GM21529 (cell line): ENCODE results near the gene POLN.
"Not testable (repeated sequence)": the region's sequence is repeated elsewhere in the genome, so short reads cannot be mapped to it uniquely, and the experiment has no call there.

Source experiments
- ATAC-seq: cut with Tn5 transposase; IDR thresholded peaks from one replicate; pipeline ENCODE4 v1.9.1; 2021; ENCODE audit not compliant: unreplicated experiment

Gene POLN

DNA sequence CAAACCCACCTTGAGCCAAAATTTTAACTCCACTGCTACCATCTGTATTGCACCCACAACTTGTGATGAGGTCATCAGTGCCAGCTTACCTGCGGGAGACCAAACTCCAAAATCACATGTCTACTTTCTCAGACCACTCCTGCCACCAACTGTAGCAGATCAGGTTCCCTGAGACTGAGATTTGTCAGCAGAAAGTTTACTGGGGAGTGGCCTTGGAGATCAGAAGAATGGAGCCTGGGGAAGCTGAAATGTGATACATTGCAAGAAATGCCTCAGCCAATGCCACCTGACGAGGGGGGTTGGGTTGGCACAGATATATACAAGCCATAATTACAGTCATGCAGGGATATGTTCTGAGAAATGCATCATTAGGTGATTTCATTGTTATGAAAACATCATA is 19.1 kb downstream of the POLN start:
- ATAC-seq, result no peak

DNA sequence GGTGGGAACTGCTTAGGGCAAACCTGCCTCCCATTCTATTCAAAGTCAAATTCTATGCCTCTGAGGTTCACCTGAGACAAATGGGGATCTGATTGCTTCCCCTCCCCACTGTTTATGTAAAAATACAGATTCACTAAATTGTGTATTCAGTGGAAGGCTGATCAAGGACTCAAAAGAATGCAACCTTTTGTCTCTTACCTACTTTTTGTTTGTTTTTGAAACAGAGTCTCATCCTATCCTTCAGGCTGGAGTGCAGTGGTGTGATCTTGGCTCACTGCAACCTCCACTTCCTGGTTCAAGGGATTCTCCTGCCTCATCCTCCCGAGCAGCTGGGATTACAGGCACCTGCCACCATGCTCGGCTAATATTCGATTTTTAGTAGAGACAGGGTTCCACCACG is 20.5 kb downstream of the POLN start:
- ATAC-seq, result not testable (repeated sequence)

DNA sequence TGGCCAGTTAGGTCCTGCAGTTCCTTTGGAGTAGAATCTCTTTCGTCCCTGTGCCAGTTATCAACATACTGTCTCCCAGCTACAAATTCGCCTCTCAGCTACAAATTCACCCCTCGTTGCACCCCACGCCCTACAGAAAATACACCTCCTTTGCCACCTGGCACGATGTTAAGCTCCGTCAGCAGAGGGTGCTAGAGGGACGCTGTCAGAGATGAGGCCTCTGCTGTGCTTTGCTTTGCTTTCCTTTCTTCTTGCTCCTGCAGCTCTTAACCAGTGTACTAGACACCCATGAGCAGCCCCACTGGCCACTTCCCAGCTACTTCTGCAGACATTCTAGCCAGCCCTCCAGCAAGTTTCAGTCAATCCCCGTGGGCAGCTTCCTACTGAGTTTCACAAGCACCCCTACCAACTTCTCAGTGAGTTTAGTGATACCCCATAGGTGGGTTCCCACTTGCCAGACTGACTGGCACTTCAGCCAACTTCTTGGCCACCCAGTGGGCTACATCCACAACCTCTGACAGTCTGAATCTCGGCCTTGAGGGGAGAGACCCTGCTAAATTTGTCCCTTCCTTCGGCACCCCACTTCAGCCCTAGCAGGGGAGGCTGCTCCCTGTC is 21.8 kb downstream of the POLN start:
- peak; percentile 72 for ATAC-seq

DNA sequence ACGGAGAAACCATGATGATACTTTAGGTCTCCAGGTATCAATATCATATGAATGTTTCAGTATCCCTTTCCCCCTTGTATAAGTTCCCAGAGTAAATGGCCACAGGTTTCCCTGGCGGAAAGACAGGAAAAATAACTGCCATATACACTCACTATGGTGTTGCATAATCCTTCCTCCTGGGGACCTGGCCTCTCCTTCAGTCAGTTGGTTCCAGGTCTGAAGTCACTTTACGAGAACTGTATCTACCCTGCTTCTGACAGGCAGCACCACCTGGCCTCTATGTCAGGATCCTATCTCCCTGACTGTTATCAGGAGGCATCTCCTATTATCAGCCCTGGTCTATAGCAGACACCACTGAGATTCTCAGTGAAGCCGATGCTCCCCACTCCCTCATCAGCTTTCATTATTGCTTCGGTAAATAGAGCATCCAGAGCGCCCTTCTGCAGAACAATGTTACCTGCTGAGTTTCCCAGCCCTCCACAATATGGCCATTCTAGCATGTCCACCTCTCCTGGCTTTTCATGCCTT is 22.6 kb downstream of the POLN start:
- ATAC-seq, result no peak

DNA sequence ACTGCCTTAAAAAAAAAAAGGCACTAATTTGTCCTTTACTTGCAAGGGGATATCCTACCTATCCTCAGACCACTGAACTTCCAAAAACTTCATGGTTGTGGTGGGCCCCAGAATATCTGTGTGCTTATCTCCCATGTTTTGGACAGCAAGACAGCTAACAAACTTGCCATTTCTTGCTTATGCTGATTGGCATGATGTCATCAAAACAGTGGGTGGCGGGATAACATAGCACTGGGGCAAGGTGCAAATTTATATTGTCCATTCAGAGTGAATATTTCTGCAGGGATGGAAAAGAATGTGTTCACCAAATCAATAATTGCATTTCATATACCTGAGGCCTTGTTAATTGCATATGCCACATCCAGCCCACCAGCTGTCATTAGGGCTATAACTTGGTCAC is 23.5 kb downstream of the POLN start:
- ATAC-seq, result no peak

DNA sequence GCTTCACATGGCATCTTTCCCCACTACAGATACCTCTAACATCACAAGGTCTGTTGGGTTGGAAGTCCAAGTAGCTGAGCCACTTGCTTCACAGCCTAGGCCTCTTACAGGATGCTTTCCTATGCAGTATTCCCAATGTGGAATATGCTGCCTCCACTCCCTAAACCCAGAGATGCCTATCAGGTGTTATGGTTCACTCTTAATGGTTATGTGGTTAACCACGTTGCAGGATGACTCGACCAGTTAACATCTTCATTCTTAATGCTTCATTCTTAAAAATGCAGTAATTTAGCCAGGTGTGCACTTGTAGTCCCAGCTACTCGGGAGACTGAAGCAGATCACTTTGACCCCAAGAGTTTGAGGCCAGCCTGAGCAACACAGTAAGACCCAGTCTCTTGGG is 24.2 kb downstream of the POLN start:
- ATAC-seq, result no peak

DNA sequence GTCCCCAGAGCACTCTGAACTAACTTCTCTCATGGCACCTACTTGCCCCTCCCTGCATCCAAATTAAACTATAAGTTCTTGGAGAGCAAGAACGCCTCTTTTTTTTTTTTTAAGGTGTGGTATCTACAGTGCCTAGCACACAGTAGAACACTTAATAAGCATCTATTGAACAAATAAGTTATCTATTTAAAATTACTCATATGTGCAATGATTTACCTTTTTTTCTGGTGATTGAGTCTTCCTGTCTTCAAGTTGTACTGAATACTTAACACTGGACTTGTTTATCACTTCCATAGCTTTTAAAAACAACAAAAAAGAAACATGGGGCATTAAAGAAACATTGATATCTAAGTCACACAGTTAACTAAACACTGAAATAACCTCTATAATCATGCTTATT is 29.1 kb downstream of the POLN start:
- no peak for ATAC-seq

DNA sequence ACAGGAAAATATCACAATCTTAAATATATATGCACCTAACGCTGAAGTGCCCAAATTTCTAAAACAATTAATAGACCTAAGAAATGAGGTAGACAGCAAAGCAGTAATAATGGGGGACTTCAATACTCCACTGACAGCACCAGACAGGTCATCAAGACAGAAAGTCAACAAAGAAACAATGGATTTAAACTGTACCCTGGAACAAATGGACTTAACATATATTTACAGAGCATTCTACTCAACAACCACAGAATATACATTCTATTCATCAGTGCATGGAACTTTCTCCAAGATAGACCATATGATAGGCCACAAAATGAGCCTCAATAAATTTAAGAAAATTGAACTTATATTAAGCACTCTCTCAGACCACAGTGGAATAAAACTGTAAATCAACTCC is 39.1 kb downstream of the POLN start:
- ATAC-seq, result not testable (repeated sequence)

DNA sequence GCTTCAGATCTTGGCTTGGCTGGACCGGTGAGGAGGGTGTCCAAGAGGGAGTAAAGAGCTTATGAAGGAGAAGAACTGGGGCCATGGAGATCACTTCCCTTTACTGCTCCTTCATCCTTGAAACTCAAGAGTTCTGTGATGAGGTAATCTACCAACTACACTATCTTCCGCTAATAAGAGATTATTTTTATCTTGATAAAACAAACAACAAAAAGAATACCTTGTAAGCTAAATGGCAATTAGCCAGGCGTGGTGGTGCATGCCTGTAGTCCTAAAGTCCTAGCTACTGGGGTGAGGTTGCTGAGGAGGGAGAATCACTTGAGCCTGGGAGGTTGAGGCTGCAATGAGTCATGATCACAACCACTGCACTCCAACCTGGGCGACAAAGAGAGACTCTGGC is 47.4 kb downstream of the POLN start:
- ATAC-seq, result no peak

DNA sequence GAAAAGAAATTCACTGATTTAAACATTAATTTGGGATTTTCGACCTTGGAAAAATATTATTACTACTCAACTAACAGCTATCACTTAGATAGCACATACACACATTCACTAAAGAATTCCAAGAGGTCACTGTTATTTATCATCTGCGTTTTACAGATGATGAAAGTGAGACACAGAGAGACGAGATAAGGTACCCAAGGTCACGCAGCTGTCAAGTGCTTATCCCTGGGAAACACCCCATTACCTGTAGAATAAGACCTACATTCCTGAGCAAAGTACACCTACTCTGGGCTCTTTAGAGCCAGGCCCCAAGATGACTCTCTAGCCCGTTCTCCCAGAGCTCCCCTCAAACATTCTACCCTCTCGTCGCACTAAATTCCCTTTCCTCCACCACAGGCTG is 48.6 kb downstream of the POLN start:
- no peak for ATAC-seq

DNA sequence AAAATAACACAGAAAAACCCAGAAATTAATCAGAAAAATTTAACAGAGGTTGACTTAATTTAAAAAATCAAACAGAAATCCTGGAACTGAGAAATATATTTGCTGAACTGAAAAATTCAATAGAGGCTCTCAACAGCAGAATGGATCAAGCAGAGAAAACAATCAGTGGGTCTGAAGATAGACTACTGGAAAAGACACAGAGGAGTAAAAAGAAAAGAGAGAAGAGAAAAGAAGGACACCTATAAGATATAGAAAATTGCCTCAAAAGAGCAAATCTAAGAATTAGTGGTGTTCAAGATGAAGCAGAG is 55.1 kb downstream of the POLN start:
- ATAC-seq, result no peak

DNA sequence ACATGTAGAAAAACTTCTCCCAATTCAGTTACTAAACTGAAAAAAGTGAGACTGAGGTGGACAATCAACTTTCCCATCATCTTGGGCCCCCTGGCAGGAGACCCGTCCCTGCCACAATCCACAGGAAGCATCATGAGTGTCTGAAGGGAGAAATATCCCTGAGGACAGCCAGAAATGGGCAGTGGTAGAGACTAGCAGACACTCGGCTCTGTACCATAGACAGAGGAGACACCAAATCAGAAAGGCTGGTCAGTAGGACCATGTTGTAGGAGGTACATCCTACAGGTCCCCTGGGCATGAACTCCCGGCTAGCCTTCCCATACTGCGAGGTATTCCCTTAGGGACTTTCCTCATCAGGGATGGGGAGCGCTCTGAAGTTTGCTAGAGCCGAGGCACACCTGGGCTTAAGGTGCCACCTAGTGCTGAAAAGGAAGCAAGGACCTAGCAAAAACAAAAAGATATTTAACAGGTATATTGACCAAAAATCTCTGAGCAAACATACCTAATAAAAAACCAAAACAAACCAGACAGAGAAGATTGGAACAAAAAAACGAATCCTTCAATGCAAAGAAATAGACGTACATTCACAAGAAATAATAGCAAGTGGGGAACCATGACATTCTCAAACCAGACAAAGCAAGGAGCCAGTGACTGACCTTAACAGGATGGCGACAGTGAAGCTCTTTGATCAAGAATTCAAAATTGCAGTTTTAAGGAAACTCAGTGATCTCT is 55.6 kb downstream of the POLN start:
- no peak for ATAC-seq

DNA sequence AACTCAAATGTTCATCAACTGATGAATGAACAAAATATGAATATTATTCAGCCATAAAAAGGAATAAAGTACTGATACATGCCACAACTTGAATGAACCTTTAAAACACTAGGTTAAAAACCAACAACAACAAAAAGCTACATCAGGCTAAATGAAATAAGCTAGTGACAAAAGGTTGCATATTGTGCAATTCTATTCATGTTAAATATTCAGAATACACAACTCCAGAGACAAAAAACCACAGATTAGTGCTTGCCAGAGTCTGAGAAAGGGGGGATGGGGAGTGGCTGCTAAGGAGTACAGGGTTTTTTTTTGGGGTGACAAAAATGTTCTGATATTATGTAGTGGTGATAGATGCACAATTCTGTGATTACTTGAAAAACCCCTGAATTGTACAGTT is 58.5 kb downstream of the POLN start:
- ATAC-seq, result no peak

DNA sequence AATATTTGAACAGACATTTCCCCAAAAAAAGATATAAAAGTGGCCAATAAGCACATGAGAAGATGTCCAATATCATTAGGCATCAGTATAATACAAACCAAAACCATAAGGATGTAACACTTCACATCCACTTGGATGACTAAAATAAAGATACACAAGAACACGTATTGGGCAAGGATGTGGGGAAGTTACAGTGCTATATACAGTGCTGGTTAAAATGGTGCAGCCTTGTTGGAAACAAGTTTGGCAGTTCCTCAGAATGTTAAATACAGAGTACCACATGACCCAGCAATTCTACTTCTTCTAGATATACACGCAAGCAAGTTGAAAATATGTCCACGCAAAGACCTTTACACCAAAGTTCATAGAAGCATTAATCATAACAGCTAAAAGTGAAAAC is 58.9 kb downstream of the POLN start:
- ATAC-seq, result no peak

DNA sequence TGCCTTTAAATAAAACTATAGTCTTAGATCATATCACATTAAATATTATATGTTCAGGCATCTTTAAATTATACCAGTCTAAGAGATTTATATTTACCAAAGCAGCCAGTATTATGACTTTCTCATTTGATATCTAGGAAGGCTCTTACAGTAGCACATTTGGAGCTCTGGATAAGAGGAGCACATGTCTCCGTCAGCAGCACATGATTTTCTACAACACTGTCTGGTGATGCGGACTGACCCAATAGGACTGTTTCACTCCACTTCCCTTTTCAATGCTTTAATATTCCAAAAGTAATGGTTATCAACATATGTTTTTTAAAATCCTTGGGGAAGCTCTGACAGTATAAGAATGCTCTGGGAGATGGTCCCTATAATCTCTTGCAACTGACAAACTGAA is 61.5 kb downstream of the POLN start:
- no peak for ATAC-seq

DNA sequence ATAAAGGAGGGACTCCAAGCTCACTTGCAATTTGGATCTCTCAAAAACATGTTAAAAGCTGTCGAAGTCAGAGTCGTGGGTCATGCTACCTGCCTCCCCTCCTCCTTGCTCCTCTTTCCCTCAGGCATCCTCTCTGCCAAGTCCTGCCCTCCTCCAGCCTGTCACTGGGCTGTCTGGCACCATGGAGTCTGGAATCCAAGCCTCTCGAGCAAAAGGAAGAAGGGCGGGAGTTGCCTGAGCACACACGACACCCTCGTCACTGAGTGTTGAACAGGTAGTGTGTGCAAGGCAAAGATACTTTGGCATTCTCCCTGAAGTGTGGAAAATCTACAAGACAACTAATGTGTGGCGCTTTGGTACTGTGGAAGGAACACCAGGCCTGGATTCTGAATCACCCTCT is 62.2 kb downstream of the POLN start:
- no peak for ATAC-seq

DNA sequence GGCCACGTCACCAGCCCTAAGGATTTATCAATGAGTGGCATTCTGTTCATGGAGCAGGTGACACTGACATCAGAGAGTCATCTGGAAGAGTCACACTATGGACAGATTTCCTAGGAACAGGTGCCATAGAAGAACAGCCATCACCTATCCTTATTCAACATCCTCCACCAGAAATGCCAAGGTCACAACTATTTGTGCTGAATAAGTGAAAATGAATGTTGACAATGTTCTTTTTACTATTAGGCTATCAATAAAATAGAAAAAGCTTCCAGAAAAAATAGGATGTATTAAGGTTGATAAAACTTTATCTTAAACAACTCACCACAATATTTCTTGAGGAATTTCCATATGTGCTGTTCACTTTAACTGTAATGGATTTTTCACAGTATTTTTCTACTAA is 62.9 kb downstream of the POLN start:
- ATAC-seq, result no peak

DNA sequence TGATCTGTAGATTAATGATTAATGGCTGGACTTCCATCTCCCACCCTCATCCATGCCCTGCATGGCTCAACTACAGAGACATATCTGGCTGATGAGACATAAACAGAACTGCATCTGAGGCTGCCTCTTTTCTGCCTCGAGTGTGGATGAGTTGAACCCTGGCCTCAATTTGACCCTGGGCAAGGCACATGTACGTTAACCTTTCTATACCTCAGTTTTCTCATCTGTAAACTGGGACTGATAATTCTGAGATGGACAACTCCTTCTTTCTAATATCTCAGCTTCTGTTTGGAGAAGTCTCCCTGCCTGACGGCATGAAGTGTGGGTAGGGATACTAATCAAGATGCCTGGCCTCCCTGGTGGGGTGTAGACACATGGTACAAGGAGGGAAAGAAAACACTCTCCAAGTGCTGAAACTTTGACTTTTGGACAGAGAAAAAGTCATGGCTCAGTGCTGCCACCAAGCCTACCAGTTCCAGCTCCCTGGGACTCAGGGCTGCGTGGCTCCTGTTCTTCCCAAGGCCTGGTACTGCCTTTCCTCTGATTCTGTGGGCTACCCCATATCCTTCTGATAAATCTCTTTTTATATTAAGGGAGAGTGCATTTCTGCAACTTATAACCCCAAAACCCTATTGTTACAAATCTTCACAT is 64.4 kb downstream of the POLN start:
- ATAC-seq, result no peak

DNA sequence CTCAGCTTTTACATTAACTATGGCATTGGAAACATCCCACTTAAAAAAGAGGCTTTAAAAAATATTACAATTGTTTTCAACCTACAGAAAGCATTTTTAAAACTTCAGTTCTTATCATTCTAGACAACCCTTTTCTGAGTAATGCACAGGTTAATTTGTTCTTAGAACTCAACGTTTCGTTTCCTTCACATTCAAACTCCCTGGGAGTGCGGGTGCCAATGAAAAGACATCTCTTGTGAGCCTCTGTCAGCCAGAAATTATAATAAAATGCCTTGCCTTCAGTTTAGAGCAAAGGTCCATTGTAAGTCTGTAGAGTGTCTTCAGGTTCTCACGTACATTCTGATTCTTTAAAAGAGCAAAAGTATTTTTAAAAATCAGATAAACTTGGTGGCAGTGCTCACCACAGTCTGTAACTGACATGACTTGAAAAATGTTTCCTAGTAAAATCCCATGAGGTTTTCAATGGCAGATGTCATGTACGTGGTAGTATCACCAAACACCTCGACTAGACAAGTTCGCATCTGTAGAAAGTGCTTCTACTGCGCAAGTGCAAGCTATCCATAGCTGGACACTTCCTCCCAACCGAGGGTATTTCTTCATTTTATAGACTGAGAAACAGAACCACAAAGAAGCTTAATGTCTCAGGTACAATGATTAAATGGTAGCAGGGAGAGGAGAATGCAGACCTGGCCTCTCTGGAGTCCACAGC is 65.8 kb downstream of the POLN start:
- no peak for ATAC-seq

DNA sequence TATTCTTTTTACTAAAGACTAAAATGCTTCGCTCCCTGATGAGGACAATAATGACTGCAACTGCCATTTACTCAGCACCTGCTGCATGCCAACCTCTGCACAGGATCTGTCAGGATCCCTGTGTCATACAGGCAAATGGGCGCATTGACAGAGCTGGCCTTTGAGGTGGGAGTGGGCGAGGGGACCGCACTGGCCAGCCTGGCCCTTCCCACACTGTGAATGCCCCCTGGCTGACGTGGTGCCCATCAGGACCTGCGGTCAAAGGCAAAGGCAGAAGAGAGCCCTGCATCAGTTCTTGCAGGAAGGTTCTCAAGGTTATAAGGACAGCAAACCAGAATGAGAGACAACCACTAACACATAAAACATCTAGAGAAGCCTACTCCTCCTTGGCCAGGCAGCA is 67.9 kb downstream of the POLN start:
- no peak for ATAC-seq

DNA sequence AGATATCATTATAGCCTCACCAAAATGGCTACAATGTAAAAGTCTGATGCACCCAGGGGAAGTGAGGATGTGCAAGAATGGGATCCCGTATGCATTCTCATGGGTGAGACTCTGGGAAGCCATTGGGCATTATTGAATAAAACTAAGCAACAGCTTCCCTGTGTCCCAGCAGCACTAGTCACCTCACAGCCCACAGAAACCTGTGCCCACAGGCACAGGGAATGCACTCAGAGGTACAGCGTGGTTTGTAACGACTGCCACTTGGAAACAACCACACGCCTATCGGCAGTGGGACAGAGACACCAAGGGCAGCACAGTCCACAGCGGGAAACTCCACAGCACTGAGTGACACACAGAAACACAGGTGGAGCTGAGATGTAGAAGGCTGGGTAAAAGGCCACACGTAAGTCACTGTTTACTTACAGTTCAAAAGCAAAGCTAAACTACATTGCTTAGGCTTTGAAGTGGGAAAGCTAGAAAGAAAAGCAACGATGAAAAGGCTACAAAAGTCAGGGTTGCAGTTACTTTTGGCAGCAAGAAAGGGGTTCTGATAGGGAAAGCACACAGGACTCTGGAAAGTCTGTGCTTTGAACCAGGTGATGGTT is 69.2 kb downstream of the POLN start:
- ATAC-seq, result no peak
